HEK293 (cell line): ENCODE data around the gene ATP8A1.
A peak's percentile ranks its signal among the peaks of the same experiment; 100 is the strongest.

ENCODE experiments used
- CTCF ChIA-PET: fragments of 350-600 bp; formaldehyde crosslinking; extraction: SDS; loops from one replicate; lab custom pipeline; 2021; ENCODE audit warnings: antibody characterized with exemption; lab: Yijun Ruan, JAX
- POLR2A ChIA-PET: fragments of 300-600 bp; formaldehyde crosslinking; extraction: SDS; loops from one replicate; lab custom pipeline; 2020; ENCODE audit warnings: antibody characterized with exemption, inconsistent platforms; lab: Yijun Ruan, JAX
- H3K27ac ChIP-seq: fragments of 200-500 bp; sonication (Bioruptor generic); 2 replicates; pipeline ENCODE4 v1.5.1; 2014; ENCODE audit warnings: low read depth, low read length, control low read depth, inconsistent platforms; ENCODE audit errors: extremely low read depth
- H3K36me3 ChIP-seq, 2 experiments: fragments of 200-500 bp in 1 of 2; sonication (Bioruptor generic) in 1 of 2; 1 replicate in 1 of 2; 2 replicates in 1 of 2; pipeline ENCODE4 v1.5.1; 2014 to 2017; ENCODE audit warnings: inconsistent platforms in 2 of 2, low read length in 2 of 2; ENCODE audit not compliant: control insufficient read depth in 2 of 2, insufficient read depth in 1 of 2
- H3K4me1 ChIP-seq: fragments of 200-500 bp; sonication (Bioruptor generic); 2 replicates; pipeline ENCODE4 v1.5.1; 2014; ENCODE audit warnings: mild to moderate bottlenecking, low read length, inconsistent platforms; ENCODE audit not compliant: control insufficient read depth, insufficient read depth
- H3K4me3 ChIP-seq: 2 replicates; pipeline ENCODE4 v1.5.1; 2011; ENCODE audit warnings: low read depth, mild to moderate bottlenecking, control low read depth, low read length, moderate library complexity
- H3K9me3 ChIP-seq: fragments of 200-500 bp; sonication (Bioruptor generic); 2 replicates; pipeline ENCODE4 v1.5.1; 2014; ENCODE audit warnings: low read depth, low read length, inconsistent platforms; ENCODE audit not compliant: control insufficient read depth, insufficient read depth
- BCL11A ChIP-seq: fragments of 450-650 bp; formaldehyde crosslinking; IDR thresholded peaks from 2 replicates; pipeline ENCODE4 v1.5.1; 2016; ENCODE audit warnings: low read depth, missing biosample characterization, missing genetic modification characterization
- KLF1 ChIP-seq: fragments of 450-650 bp; formaldehyde crosslinking; IDR thresholded peaks from 2 replicates; pipeline ENCODE4 v1.5.1; 2016; ENCODE audit warnings: missing biosample characterization, missing genetic modification characterization
- MEIS1 ChIP-seq: sonication (generic); formaldehyde crosslinking; IDR thresholded peaks from 2 replicates; pipeline ENCODE4 v1.8.1; 2022; ENCODE audit warnings: missing genetic modification reagents, mild to moderate bottlenecking, borderline replicate concordance
- SCRT1 ChIP-seq: fragments of 450-650 bp; formaldehyde crosslinking; IDR thresholded peaks from 2 replicates; pipeline ENCODE4 v1.5.1; 2016; ENCODE audit warnings: missing biosample characterization, missing genetic modification characterization, borderline replicate concordance
- ZBTB17 ChIP-seq: fragments of 450-650 bp; formaldehyde crosslinking; IDR thresholded peaks from 2 replicates; pipeline ENCODE4 v1.5.1; 2016; ENCODE audit warnings: missing biosample characterization, missing genetic modification characterization
- ZNF138 ChIP-seq: fragments of 450-650 bp; formaldehyde crosslinking; IDR thresholded peaks from 2 replicates; pipeline ENCODE4 v1.5.1; 2016; ENCODE audit warnings: missing biosample characterization, missing genetic modification characterization, borderline replicate concordance
- ZNF140 ChIP-seq: fragments of 450-650 bp; formaldehyde crosslinking; IDR thresholded peaks from 2 replicates; pipeline ENCODE4 v1.5.1; 2016; ENCODE audit warnings: missing biosample characterization, missing genetic modification characterization
- ZNF169 ChIP-seq: fragments of 450-650 bp; formaldehyde crosslinking; IDR thresholded peaks from 2 replicates; pipeline ENCODE4 v1.5.1; 2016; ENCODE audit warnings: missing biosample characterization, missing genetic modification characterization
- ZNF223 ChIP-seq: fragments of 450-650 bp; formaldehyde crosslinking; IDR thresholded peaks from 2 replicates; pipeline ENCODE4 v1.5.1; 2016; ENCODE audit warnings: missing biosample characterization, missing genetic modification characterization
- ZNF239 ChIP-seq: fragments of 450-650 bp; formaldehyde crosslinking; IDR thresholded peaks from 2 replicates; pipeline ENCODE4 v1.5.1; 2016; ENCODE audit warnings: missing biosample characterization, missing genetic modification characterization
- ZNF248 ChIP-seq: fragments of 450-650 bp; formaldehyde crosslinking; IDR thresholded peaks from 2 replicates; pipeline ENCODE4 v1.5.1; 2017; ENCODE audit warnings: missing biosample characterization, missing genetic modification characterization
- ZNF391 ChIP-seq: fragments of 450-650 bp; formaldehyde crosslinking; IDR thresholded peaks from 2 replicates; pipeline ENCODE4 v1.5.1; 2016; ENCODE audit warnings: low read depth, missing biosample characterization, missing genetic modification characterization, borderline replicate concordance
- ZNF529 ChIP-seq: fragments of 450-650 bp; formaldehyde crosslinking; IDR thresholded peaks from 2 replicates; pipeline ENCODE4 v1.5.1; 2017; ENCODE audit warnings: missing genetic modification characterization, missing biosample characterization; ENCODE audit not compliant: insufficient replicate concordance
- ZNF654 ChIP-seq: fragments of 450-650 bp; formaldehyde crosslinking; IDR thresholded peaks from 2 replicates; pipeline ENCODE4 v1.5.1; 2016; ENCODE audit warnings: low read depth, missing biosample characterization, missing genetic modification characterization
- ZNF664 ChIP-seq: fragments of 450-650 bp; formaldehyde crosslinking; IDR thresholded peaks from 2 replicates; pipeline ENCODE4 v1.5.1; 2016; ENCODE audit warnings: missing biosample characterization, missing genetic modification characterization
- ZNF76 ChIP-seq: fragments of 450-650 bp; formaldehyde crosslinking; IDR thresholded peaks from 2 replicates; pipeline ENCODE4; 2016; ENCODE audit warnings: low read depth, missing biosample characterization, missing genetic modification characterization, borderline replicate concordance
- ZNF777 ChIP-seq: fragments of 450-650 bp; formaldehyde crosslinking; IDR thresholded peaks from 2 replicates; pipeline ENCODE4 v1.5.1; 2017; ENCODE audit warnings: missing biosample characterization, missing genetic modification characterization, borderline replicate concordance
- ZNF843 ChIP-seq: fragments of 450-650 bp; formaldehyde crosslinking; IDR thresholded peaks from 2 replicates; pipeline ENCODE4 v1.5.1; 2016; ENCODE audit warnings: missing biosample characterization, missing genetic modification characterization
- TF ChIP-seq, protein P1 (sequence below): sonication (generic); formaldehyde crosslinking; IDR thresholded peaks from 2 replicates; pipeline ENCODE4 v1.8.1; 2022; ENCODE audit warnings: mild to moderate bottlenecking, moderate library complexity, missing genetic modification reagents
- TF ChIP-seq, protein P2 (sequence below): fragments of 450-650 bp; formaldehyde crosslinking; IDR thresholded peaks from 2 replicates; pipeline ENCODE4 v1.5.1; 2017; ENCODE audit warnings: missing biosample characterization, mild to moderate bottlenecking, missing genetic modification characterization, moderate library complexity
- TF ChIP-seq, protein P3 (sequence below): fragments of 450-650 bp; formaldehyde crosslinking; IDR thresholded peaks from 2 replicates; pipeline ENCODE4 v1.5.1; 2016; ENCODE audit warnings: missing biosample characterization, missing genetic modification characterization
- TF ChIP-seq, protein P4 (sequence below): fragments of 450-650 bp; formaldehyde crosslinking; IDR thresholded peaks from 2 replicates; pipeline ENCODE4 v1.5.1; 2016; ENCODE audit warnings: missing biosample characterization, missing genetic modification characterization
- TF ChIP-seq, protein P5 (sequence below): fragments of 450-650 bp; formaldehyde crosslinking; IDR thresholded peaks from 2 replicates; pipeline ENCODE4 v1.5.1; 2016; ENCODE audit warnings: missing biosample characterization, missing genetic modification characterization

Gene ATP8A1

DNA sequence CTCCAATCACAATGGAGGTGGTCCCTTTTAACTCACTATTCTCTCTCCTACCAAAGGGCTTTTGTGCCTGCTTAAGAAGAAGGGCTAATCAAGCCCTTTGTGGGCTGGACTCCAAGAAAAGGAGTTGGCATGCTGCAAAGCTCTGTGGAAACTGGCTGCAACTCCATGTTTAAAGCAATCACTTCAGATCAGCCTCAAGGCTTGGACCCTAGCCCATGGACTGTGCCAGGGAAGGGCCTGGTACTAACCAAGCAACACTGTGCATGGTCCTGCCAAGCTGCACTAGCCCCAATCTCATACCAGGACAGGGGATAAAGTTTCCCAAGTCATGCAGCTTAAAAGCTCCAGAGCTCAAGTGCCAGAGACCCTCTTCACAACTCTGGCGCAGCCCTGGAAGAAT lies 86.7 kb downstream of the ATP8A1 start (continued):
- TF ChIP-seq, protein P1, sequence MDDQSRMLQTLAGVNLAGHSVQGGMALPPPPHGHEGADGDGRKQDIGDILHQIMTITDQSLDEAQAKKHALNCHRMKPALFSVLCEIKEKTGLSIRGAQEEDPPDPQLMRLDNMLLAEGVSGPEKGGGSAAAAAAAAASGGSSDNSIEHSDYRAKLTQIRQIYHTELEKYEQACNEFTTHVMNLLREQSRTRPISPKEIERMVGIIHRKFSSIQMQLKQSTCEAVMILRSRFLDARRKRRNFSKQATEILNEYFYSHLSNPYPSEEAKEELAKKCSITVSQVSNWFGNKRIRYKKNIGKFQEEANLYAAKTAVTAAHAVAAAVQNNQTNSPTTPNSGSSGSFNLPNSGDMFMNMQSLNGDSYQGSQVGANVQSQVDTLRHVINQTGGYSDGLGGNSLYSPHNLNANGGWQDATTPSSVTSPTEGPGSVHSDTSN = no peak
- no peak for TF ChIP-seq KLF1 (tag by site-specific recombination)
- no peak for TF ChIP-seq ZNF169
- TF ChIP-seq, protein P2, sequence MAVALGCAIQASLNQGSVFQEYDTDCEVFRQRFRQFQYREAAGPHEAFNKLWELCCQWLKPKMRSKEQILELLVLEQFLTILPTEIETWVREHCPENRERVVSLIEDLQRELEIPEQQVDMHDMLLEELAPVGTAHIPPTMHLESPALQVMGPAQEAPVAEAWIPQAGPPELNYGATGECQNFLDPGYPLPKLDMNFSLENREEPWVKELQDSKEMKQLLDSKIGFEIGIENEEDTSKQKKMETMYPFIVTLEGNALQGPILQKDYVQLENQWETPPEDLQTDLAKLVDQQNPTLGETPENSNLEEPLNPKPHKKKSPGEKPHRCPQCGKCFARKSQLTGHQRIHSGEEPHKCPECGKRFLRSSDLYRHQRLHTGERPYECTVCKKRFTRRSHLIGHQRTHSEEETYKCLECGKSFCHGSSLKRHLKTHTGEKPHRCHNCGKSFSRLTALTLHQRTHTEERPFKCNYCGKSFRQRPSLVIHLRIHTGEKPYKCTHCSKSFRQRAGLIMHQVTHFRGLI (tag by site-specific recombination) = no peak
- TF ChIP-seq, protein P3, sequence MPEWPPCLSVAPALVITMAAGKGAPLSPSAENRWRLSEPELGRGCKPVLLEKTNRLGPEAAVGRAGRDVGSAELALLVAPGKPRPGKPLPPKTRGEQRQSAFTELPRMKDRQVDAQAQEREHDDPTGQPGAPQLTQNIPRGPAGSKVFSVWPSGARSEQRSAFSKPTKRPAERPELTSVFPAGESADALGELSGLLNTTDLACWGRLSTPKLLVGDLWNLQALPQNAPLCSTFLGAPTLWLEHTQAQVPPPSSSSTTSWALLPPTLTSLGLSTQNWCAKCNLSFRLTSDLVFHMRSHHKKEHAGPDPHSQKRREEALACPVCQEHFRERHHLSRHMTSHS (tag by site-specific recombination) = no peak
- no peak for TF ChIP-seq MEIS1 (CRISPR knock-in tag)
- TF ChIP-seq ZNF664 (tag by site-specific recombination) = no peak
- TF ChIP-seq ZNF140 (tag by site-specific recombination) = no peak
- TF ChIP-seq ZNF529 (tag by site-specific recombination) = no peak
- no peak for TF ChIP-seq BCL11A (tag by site-specific recombination)

DNA sequence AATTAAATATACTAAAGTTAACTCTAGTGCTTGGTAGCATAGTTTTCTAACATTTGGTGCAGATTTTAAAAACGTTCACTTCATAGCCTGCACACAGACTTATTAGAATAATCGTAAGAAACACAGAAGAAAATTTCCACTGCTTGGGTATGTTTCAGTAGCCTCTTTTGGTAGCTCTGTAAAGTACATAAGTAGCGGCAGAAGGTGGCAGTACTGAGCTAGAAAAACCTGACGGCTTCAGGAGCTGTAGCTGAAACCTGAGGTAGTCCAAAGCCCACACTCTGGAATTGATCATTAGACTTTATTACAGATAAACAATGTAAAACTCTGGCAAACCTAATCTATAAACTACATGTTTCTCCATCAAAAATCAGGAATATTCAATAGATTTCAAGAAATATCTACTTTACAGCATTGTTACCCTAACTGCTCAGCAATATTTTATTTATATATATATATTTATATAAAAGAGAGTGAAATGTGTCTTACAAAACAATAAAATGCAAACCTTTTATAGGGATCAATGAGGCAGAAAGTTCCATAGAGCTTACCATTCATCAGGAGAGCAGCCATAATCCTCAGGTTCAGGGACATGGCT lies 88.2 kb downstream of the ATP8A1 start:
- POLR2A ChIA-PET = interaction anchor here (0.6 kb wide), 1 partner anchor 380 kb away, joined by 7 read pairs; no protein-coding TSS in a partner anchor

DNA sequence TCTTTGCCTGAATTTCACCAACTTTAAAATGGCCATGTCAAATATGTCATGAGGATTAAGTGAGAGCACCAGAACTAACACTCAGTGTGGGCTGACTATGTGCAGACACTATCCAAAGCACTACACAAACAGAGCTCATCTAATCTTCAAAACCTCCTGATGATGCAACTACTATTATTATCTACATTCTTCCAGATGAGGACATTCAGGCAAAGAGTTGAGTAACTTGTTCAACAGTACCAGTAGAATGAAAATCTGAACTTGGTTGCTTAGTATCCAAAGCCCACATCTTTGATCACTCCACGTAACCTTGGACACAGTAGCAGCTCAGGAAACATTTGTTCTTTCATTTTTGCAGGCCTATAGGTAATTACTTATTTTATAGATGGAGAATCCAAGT lies 90.1 kb downstream of the ATP8A1 start:
- no peak overlapping the region for H3K27ac ChIP-seq
- H3K36me3 ChIP-seq = no peaks in the 10 kb centered on the region
- no peaks in the 10 kb centered on the region for H3K9me3 ChIP-seq
- POLR2A ChIA-PET = no interaction called here
- H3K4me1 ChIP-seq = no peaks in the 10 kb centered on the region
- CTCF ChIA-PET = interaction anchor here (3.2 kb wide), 1 partner anchor 297 kb away, joined by 19 read pairs; no protein-coding TSS in a partner anchor
- no peak overlapping the region for H3K4me3 ChIP-seq
- TF ChIP-seq, protein P4, sequence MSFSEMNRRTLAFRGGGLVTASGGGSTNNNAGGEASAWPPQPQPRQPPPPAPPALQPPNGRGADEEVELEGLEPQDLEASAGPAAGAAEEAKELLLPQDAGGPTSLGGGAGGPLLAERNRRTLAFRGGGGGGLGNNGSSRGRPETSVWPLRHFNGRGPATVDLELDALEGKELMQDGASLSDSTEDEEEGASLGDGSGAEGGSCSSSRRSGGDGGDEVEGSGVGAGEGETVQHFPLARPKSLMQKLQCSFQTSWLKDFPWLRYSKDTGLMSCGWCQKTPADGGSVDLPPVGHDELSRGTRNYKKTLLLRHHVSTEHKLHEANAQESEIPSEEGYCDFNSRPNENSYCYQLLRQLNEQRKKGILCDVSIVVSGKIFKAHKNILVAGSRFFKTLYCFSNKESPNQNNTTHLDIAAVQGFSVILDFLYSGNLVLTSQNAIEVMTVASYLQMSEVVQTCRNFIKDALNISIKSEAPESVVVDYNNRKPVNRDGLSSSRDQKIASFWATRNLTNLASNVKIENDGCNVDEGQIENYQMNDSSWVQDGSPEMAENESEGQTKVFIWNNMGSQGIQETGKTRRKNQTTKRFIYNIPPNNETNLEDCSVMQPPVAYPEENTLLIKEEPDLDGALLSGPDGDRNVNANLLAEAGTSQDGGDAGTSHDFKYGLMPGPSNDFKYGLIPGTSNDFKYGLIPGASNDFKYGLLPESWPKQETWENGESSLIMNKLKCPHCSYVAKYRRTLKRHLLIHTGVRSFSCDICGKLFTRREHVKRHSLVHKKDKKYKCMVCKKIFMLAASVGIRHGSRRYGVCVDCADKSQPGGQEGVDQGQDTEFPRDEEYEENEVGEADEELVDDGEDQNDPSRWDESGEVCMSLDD = no peak
- TF ChIP-seq ZNF843 (tag by site-specific recombination) (no peak), ZNF777 (tag by site-specific recombination) (no peak), ZNF76 (tag by site-specific recombination) (no peak), ZNF138 (tag by site-specific recombination) (no peak), ZBTB17 (tag by site-specific recombination) (no peak), SCRT1 (tag by site-specific recombination) (no peak)
- TF ChIP-seq, protein P5, sequence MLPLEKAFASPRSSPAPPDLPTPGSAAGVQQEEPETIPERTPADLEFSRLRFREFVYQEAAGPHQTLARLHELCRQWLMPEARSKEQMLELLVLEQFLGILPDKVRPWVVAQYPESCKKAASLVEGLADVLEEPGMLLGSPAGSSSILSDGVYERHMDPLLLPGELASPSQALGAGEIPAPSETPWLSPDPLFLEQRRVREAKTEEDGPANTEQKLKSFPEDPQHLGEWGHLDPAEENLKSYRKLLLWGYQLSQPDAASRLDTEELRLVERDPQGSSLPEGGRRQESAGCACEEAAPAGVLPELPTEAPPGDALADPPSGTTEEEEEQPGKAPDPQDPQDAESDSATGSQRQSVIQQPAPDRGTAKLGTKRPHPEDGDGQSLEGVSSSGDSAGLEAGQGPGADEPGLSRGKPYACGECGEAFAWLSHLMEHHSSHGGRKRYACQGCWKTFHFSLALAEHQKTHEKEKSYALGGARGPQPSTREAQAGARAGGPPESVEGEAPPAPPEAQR (tag by site-specific recombination) = no peak
- TF ChIP-seq, protein P2 (tag by site-specific recombination) = no peak

More for the DNA sequence above, 88.2 kb downstream of the ATP8A1 start:
- no peaks in the 10 kb centered on the region for H3K4me1 ChIP-seq
- no peaks in the 10 kb centered on the region for H3K36me3 ChIP-seq
- TF ChIP-seq ZNF239 (no peak), ZNF223 (no peak), ZNF654 (tag by site-specific recombination) (peak; percentile 76), ZNF248 (tag by site-specific recombination) (no peak), ZNF391 (no peak)
- TF ChIP-seq, protein P2 (tag by site-specific recombination) = no peak
- no peak overlapping the region for H3K4me3 ChIP-seq
- CTCF ChIA-PET = interaction anchor here (0.6 to 3.2 kb wide), 13 partner anchors 9 to 480 kb away, joined by 3 to 19 read pairs (median 3); no protein-coding TSS in a partner anchor
- no peak overlapping the region for H3K27ac ChIP-seq
- H3K9me3 ChIP-seq = no peaks in the 10 kb centered on the region
